HG02981 (cell line): Measurements from ENCODE around the gene DHRS4.
"Not testable (repeated sequence)": the region's sequence is repeated elsewhere in the genome, so short reads cannot be mapped to it uniquely, and the experiment has no call there.

Source experiments
- ATAC-seq: cut with Tn5 transposase; IDR thresholded peaks from one replicate; pipeline ENCODE4 v1.9.1; 2021; ENCODE audit warnings: mild to moderate bottlenecking, moderate library complexity; ENCODE audit not compliant: unreplicated experiment

The DHRS4 gene

GRCh38 chr14:23981951-23982813 is 28.6 kb downstream of the DHRS4 start:
- not testable (repeated sequence) for ATAC-seq

- no peak for ATAC-seq
These were observed 31.5 kb downstream of the DHRS4 start for GRCh38 chr14:23984891-23985602.

GRCh38 chr14:23988223-23988606 is 34.6 kb downstream of the DHRS4 start:
- ATAC-seq, result peak; percentile 19

- ATAC-seq, result peak; percentile 84
These were observed 35.2 kb downstream of the DHRS4 start, which contains the start of gene DHRS4L2 for GRCh38 chr14:23988607-23989363. Gene DHRS4L2, plus strand, starts transcription at chr14:23988929. Its CDS starts 19 bp downstream, at chr14:23988948.

GRCh38 chr14:23989734-23990445 is 36.3 kb downstream of the DHRS4 start:
- ATAC-seq, result not testable (repeated sequence)

- not testable (repeated sequence) for ATAC-seq
These were observed 37.4 kb downstream of the DHRS4 start for GRCh38 chr14:23990961-23991360.

- not testable (repeated sequence) for ATAC-seq
These were observed 39.5 kb downstream of the DHRS4 start for GRCh38 chr14:23993042-23993441.

GRCh38 chr14:23996009-23996408 is 42.4 kb downstream of the DHRS4 start:
- ATAC-seq, result not testable (repeated sequence)

GRCh38 chr14:23996825-23997224 is 43.3 kb downstream of the DHRS4 start:
- not testable (repeated sequence) for ATAC-seq

- ATAC-seq, result not testable (repeated sequence)
These were observed 46.1 kb downstream of the DHRS4 start for GRCh38 chr14:23999640-24000039.

GRCh38 chr14:24001078-24001477 is 47.5 kb downstream of the DHRS4 start:
- ATAC-seq, result not testable (repeated sequence)

- ATAC-seq, result not testable (repeated sequence)
These were observed 48.1 kb downstream of the DHRS4 start for GRCh38 chr14:24001679-24002078.

- ATAC-seq, result peak; percentile 18
These were observed 52.9 kb downstream of the DHRS4 start for GRCh38 chr14:24006471-24006816.

- peak; percentile 68 for ATAC-seq
These were observed 53.5 kb downstream of the DHRS4 start for GRCh38 chr14:24006817-24007652.

- ATAC-seq, result no peak
These were observed 57.5 kb downstream of the DHRS4 start for GRCh38 chr14:24011051-24011450.

GRCh38 chr14:24012726-24013273 is 59.2 kb downstream of the DHRS4 start:
- ATAC-seq, result not testable (repeated sequence)

- peak; percentile 56 for ATAC-seq
These were observed 60.3 kb downstream of the DHRS4 start for GRCh38 chr14:24013654-24014514.

- ATAC-seq, result not testable (repeated sequence)
These were observed 62.2 kb downstream of the DHRS4 start for GRCh38 chr14:24015745-24016144.
